HepG2 (cell line): ENCODE measurements around the gene CAPN11. TPM values are rescaled to one million over a fixed set of nuclear protein-coding genes. Genes with fewer than 3 reads are reported as not detected.

Source experiments
- AGO2 ChIP-seq: fragments of 200-400 bp; formaldehyde crosslinking; optimal IDR thresholded peaks from 2 replicates; pipeline ENCODE3; 2017; ENCODE audit warnings: mild to moderate bottlenecking, low read depth, low read length, moderate library complexity
- CCDC6 ChIP-seq: sonication (generic); formaldehyde crosslinking; IDR thresholded peaks from 2 replicates; pipeline ENCODE4 v1.8.1; 2022; ENCODE audit warnings: mild to moderate bottlenecking, missing genetic modification reagents, moderate library complexity
- ISX ChIP-seq: sonication (generic); formaldehyde crosslinking; conservative IDR thresholded peaks from 2 replicates; pipeline ENCODE4 v1.5.0; 2020; ENCODE audit warnings: missing genetic modification reagents
- KLF12 ChIP-seq: sonication (generic); formaldehyde crosslinking; IDR thresholded peaks from 2 replicates; pipeline ENCODE4 v1.4.0; 2020; ENCODE audit warnings: missing genetic modification reagents, borderline replicate concordance
- RBM22 ChIP-seq: fragments of 200-400 bp; formaldehyde crosslinking; optimal IDR thresholded peaks from 2 replicates; pipeline ENCODE3; 2017; ENCODE audit warnings: mild to moderate bottlenecking, low read length, moderate library complexity
- RFX3 ChIP-seq: IDR thresholded peaks from 2 replicates; pipeline ENCODE4 v1.6.1; 2016; ENCODE audit warnings: missing biosample characterization, missing genetic modification reagents
- SAFB2 ChIP-seq: sonication (generic); formaldehyde crosslinking; IDR thresholded peaks from 2 replicates; pipeline ENCODE4 v1.5.1; 2020; ENCODE audit warnings: missing genetic modification reagents, low read depth, mild to moderate bottlenecking, borderline replicate concordance
- ZNF468 ChIP-seq: sonication (generic); formaldehyde crosslinking; IDR thresholded peaks from 2 replicates; pipeline ENCODE4 v1.8.0; 2022; ENCODE audit warnings: mild to moderate bottlenecking, moderate library complexity, missing genetic modification reagents
- ZNF547 ChIP-seq: sonication (generic); formaldehyde crosslinking; IDR thresholded peaks from 2 replicates; pipeline ENCODE4 v1.5.1; 2020; ENCODE audit warnings: mild to moderate bottlenecking, missing genetic modification reagents
- ZNF749 ChIP-seq: sonication (generic); formaldehyde crosslinking; IDR thresholded peaks from 2 replicates; pipeline ENCODE4 v1.8.0; 2022; ENCODE audit warnings: mild to moderate bottlenecking, missing genetic modification reagents, moderate library complexity, borderline replicate concordance
- ZNF790 ChIP-seq: sonication (generic); formaldehyde crosslinking; IDR thresholded peaks from 2 replicates; pipeline ENCODE4 v1.8.0; 2022; ENCODE audit warnings: missing genetic modification reagents, mild to moderate bottlenecking, borderline replicate concordance
- polyA plus RNA-seq, 8 experiments: library from polyadenylated mRNA; depleted of rRNA in 3 of 8; stranded (reverse) in 7 of 8; unstranded in 1 of 8; fragments of >200 nt; fragmentation: Illumina TruSeq in 4 of 8; extraction: Trizol in 4 of 8; gene quantifications; 2 replicates each; pipeline versions ENCODE4 v1.2.1 to v1.2.3, GENCODE V29; 2011 to 2016; ENCODE audit warnings: low read depth in 4 of 8, missing spikeins in 1 of 8, mixed read lengths in 1 of 8; ENCODE audit not compliant: insufficient read depth in 1 of 8
- total RNA-seq, 5 experiments: library from RNA; depleted of rRNA; stranded (reverse); fragments of >200 nt; fragmentation: Illumina TruSeq; extraction: Trizol; gene quantifications; 2 replicates each; pipeline ENCODE4 v1.2.3, GENCODE V29; 2016; ENCODE audit warnings: low read depth in 1 of 5
- TF ChIP-seq, protein P1 (sequence below): sonication (generic); formaldehyde crosslinking; IDR thresholded peaks from 2 replicates; pipeline ENCODE4 v1.4.0; 2020; ENCODE audit warnings: missing genetic modification reagents, borderline replicate concordance
- TF ChIP-seq, protein P2 (sequence below): sonication (generic); formaldehyde crosslinking; conservative IDR thresholded peaks from 2 replicates; pipeline ENCODE4 v1.4.0; 2020; ENCODE audit warnings: missing genetic modification reagents
- TF ChIP-seq, protein P3 (sequence below): sonication (generic); formaldehyde crosslinking; IDR thresholded peaks from 2 replicates; pipeline ENCODE4 v1.8.0; 2022; ENCODE audit warnings: mild to moderate bottlenecking, missing genetic modification reagents, moderate library complexity
- TF ChIP-seq, protein P4 (sequence below): sonication (generic); formaldehyde crosslinking; IDR thresholded peaks from 2 replicates; pipeline ENCODE4 v1.4.0; 2020; ENCODE audit warnings: missing genetic modification reagents
- TF ChIP-seq, protein P5 (sequence below): sonication (generic); formaldehyde crosslinking; IDR thresholded peaks from 2 replicates; pipeline ENCODE4 v1.4.0; 2020; ENCODE audit warnings: missing genetic modification reagents

Gene CAPN11
- total and polyA plus RNA-seq, 2 of the 13 experiments (the other 11 are each of a cell fraction or from before 2014, with no cell fraction given) = 0.07 to 0.11 TPM

DNA sequence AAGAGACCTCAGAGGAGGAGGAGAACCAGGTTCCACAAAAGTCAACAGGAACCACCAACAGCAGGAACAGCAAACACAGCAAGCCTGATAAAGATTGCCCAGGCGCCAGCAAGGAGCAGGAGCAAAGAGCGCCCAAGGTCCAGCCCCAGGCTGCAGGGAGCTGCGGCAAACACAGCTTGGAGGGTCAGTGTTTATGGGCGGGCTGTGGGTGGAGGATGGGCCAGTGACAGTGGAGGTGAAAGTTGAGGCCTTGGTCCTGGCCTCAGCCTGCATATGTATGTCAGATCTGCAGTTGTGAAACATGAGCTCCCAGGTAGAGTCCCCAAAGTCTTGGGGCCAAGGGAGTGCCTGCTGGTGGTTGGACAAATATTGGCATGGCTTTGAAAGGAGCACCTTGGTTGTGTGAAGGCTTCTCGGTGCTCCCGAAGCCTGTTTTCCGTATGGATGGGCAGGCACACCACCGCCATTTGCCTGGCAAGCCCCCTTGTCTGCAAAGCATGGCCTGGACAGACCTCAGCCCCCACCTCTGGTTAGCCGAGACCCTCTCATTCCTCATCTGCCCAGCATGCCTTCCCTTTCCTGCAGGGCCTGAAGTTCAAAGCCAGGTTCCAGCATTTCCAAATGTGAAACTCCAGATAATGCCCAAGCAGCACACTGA is 2.0 kb upstream of the CAPN11 start (continued):
- TF ChIP-seq RBM22 (no peak), KLF12 (CRISPR knock-in tag) (no peak), ZNF468 (CRISPR knock-in tag) (no peak), ISX (CRISPR knock-in tag) (no peak), AGO2 (no peak), ZNF749 (CRISPR knock-in tag) (no peak), RFX3 (CRISPR knock-in tag) (no peak), ZNF547 (peak; percentile 55), ZNF790 (CRISPR knock-in tag) (no peak), CCDC6 (CRISPR knock-in tag) (peak; percentile 29), SAFB2 (CRISPR knock-in tag) (peak; percentile 93; the same call in 1 of the 2 replicates)
- TF ChIP-seq, protein P1, sequence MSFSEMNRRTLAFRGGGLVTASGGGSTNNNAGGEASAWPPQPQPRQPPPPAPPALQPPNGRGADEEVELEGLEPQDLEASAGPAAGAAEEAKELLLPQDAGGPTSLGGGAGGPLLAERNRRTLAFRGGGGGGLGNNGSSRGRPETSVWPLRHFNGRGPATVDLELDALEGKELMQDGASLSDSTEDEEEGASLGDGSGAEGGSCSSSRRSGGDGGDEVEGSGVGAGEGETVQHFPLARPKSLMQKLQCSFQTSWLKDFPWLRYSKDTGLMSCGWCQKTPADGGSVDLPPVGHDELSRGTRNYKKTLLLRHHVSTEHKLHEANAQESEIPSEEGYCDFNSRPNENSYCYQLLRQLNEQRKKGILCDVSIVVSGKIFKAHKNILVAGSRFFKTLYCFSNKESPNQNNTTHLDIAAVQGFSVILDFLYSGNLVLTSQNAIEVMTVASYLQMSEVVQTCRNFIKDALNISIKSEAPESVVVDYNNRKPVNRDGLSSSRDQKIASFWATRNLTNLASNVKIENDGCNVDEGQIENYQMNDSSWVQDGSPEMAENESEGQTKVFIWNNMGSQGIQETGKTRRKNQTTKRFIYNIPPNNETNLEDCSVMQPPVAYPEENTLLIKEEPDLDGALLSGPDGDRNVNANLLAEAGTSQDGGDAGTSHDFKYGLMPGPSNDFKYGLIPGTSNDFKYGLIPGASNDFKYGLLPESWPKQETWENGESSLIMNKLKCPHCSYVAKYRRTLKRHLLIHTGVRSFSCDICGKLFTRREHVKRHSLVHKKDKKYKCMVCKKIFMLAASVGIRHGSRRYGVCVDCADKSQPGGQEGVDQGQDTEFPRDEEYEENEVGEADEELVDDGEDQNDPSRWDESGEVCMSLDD (CRISPR knock-in tag) = no peak; the same call in 1 of the 2 replicates
- TF ChIP-seq, protein P2, sequence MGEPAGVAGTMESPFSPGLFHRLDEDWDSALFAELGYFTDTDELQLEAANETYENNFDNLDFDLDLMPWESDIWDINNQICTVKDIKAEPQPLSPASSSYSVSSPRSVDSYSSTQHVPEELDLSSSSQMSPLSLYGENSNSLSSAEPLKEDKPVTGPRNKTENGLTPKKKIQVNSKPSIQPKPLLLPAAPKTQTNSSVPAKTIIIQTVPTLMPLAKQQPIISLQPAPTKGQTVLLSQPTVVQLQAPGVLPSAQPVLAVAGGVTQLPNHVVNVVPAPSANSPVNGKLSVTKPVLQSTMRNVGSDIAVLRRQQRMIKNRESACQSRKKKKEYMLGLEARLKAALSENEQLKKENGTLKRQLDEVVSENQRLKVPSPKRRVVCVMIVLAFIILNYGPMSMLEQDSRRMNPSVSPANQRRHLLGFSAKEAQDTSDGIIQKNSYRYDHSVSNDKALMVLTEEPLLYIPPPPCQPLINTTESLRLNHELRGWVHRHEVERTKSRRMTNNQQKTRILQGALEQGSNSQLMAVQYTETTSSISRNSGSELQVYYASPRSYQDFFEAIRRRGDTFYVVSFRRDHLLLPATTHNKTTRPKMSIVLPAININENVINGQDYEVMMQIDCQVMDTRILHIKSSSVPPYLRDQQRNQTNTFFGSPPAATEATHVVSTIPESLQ = no peak
- TF ChIP-seq, protein P3, sequence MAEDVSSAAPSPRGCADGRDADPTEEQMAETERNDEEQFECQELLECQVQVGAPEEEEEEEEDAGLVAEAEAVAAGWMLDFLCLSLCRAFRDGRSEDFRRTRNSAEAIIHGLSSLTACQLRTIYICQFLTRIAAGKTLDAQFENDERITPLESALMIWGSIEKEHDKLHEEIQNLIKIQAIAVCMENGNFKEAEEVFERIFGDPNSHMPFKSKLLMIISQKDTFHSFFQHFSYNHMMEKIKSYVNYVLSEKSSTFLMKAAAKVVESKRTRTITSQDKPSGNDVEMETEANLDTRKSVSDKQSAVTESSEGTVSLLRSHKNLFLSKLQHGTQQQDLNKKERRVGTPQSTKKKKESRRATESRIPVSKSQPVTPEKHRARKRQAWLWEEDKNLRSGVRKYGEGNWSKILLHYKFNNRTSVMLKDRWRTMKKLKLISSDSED (CRISPR knock-in tag) = no peak
- TF ChIP-seq, protein P4, sequence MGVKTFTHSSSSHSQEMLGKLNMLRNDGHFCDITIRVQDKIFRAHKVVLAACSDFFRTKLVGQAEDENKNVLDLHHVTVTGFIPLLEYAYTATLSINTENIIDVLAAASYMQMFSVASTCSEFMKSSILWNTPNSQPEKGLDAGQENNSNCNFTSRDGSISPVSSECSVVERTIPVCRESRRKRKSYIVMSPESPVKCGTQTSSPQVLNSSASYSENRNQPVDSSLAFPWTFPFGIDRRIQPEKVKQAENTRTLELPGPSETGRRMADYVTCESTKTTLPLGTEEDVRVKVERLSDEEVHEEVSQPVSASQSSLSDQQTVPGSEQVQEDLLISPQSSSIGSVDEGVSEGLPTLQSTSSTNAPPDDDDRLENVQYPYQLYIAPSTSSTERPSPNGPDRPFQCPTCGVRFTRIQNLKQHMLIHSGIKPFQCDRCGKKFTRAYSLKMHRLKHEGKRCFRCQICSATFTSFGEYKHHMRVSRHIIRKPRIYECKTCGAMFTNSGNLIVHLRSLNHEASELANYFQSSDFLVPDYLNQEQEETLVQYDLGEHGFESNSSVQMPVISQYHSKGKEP (CRISPR knock-in tag) = no peak
- TF ChIP-seq, protein P5, sequence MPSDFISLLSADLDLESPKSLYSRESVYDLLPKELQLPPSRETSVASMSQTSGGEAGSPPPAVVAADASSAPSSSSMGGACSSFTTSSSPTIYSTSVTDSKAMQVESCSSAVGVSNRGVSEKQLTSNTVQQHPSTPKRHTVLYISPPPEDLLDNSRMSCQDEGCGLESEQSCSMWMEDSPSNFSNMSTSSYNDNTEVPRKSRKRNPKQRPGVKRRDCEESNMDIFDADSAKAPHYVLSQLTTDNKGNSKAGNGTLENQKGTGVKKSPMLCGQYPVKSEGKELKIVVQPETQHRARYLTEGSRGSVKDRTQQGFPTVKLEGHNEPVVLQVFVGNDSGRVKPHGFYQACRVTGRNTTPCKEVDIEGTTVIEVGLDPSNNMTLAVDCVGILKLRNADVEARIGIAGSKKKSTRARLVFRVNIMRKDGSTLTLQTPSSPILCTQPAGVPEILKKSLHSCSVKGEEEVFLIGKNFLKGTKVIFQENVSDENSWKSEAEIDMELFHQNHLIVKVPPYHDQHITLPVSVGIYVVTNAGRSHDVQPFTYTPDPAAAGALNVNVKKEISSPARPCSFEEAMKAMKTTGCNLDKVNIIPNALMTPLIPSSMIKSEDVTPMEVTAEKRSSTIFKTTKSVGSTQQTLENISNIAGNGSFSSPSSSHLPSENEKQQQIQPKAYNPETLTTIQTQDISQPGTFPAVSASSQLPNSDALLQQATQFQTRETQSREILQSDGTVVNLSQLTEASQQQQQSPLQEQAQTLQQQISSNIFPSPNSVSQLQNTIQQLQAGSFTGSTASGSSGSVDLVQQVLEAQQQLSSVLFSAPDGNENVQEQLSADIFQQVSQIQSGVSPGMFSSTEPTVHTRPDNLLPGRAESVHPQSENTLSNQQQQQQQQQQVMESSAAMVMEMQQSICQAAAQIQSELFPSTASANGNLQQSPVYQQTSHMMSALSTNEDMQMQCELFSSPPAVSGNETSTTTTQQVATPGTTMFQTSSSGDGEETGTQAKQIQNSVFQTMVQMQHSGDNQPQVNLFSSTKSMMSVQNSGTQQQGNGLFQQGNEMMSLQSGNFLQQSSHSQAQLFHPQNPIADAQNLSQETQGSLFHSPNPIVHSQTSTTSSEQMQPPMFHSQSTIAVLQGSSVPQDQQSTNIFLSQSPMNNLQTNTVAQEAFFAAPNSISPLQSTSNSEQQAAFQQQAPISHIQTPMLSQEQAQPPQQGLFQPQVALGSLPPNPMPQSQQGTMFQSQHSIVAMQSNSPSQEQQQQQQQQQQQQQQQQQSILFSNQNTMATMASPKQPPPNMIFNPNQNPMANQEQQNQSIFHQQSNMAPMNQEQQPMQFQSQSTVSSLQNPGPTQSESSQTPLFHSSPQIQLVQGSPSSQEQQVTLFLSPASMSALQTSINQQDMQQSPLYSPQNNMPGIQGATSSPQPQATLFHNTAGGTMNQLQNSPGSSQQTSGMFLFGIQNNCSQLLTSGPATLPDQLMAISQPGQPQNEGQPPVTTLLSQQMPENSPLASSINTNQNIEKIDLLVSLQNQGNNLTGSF (CRISPR knock-in tag) = no peak
